GM13977 (cell line): ENCODE data around the gene VWA3B.
A peak's percentile ranks its signal among the peaks of the same experiment; 100 is the strongest.

Experiments used
- DNase-seq: peaks from one replicate; pipeline ENCODE4 v3.0.0; 2012; ENCODE audit warnings: low spot score
- in situ Hi-C: fragments of 300-500 bp; cut with MboI; formaldehyde crosslinking; loops from one replicate; pipeline ENCODE4 v1.12.0; 2022; ENCODE audit warnings: low sequenced_read_pairs, low pct_unique_long_range_greater_than_20kb, mixed read lengths, inconsistent platforms; ENCODE audit not compliant: unreplicated experiment
- TF ChIP-seq, protein P1 (sequence below): IDR thresholded peaks from 2 replicates; pipeline ENCODE4 v1.5.1; 2012; ENCODE audit warnings: mild to moderate bottlenecking, control low read depth; ENCODE audit not compliant: insufficient read depth; ENCODE audit errors: extremely low read depth, missing control alignments

Gene VWA3B

DNA sequence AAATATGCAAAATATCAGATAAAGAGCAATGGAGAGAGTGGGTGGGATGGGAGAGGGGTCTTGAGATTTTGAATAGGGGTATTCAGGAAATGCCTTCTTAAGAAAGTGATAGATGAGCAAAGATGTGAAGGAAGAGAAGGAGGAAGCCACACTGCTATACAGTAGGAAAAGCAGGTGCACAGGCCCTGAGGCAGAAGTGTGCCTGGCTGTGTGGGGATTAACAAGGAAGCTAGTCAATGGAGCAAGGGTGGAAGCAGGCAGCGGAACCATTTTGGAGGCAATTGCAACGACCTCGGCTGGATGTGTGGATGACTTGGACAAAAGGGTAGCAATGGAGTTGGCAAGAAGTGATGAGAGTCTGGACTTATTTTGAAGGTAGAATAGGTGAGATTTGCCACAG lies 248.3 kb downstream of the VWA3B start:
- in situ Hi-C loops: no loop called here
- TF ChIP-seq, protein P1, sequence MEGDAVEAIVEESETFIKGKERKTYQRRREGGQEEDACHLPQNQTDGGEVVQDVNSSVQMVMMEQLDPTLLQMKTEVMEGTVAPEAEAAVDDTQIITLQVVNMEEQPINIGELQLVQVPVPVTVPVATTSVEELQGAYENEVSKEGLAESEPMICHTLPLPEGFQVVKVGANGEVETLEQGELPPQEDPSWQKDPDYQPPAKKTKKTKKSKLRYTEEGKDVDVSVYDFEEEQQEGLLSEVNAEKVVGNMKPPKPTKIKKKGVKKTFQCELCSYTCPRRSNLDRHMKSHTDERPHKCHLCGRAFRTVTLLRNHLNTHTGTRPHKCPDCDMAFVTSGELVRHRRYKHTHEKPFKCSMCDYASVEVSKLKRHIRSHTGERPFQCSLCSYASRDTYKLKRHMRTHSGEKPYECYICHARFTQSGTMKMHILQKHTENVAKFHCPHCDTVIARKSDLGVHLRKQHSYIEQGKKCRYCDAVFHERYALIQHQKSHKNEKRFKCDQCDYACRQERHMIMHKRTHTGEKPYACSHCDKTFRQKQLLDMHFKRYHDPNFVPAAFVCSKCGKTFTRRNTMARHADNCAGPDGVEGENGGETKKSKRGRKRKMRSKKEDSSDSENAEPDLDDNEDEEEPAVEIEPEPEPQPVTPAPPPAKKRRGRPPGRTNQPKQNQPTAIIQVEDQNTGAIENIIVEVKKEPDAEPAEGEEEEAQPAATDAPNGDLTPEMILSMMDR: no peak
- no peak for DNase-seq

DNA sequence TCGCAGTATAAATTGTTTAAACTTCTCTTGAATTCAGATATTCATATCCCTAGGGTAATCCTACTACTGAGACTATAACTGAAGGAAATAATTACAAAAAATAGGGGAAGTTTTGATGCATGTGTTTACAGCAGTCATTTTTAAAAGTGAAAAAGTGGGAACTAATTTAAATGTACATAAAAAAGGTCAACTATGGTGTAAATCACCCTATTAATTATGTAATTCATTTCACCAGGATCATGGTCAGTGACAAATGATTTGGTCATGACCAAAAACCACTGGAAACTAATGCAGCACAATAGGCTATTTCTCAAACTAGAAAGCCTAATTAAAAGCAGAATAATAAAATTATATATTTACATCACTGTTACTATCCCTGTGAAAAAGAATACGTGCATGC lies 254.3 kb downstream of the VWA3B start:
- TF ChIP-seq, protein P1: no peak
- in situ Hi-C loops: no loop called here
- DNase-seq: no peak

DNA sequence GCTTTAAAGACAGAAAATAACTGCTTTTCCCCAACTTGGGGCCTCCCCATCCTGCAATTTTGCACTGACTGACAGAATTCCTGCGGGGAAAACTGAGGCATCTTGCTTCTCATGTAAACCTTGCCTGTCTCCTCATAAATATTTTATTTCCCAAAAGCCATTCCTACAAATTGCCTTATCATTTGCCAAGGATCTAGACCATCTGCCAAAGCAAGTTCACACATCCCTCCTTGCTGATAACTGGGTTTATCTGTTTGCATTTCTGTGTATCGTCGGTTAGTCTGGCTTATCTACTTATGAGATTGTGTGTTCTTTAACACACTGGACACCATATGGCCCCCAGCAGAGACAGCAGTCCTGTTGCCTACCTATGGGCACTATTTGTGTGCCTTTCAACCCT lies 256.3 kb downstream of the VWA3B start:
- TF ChIP-seq, protein P1: no peak
- DNase-seq: no peak
- in situ Hi-C loops: no loop called here

DNA sequence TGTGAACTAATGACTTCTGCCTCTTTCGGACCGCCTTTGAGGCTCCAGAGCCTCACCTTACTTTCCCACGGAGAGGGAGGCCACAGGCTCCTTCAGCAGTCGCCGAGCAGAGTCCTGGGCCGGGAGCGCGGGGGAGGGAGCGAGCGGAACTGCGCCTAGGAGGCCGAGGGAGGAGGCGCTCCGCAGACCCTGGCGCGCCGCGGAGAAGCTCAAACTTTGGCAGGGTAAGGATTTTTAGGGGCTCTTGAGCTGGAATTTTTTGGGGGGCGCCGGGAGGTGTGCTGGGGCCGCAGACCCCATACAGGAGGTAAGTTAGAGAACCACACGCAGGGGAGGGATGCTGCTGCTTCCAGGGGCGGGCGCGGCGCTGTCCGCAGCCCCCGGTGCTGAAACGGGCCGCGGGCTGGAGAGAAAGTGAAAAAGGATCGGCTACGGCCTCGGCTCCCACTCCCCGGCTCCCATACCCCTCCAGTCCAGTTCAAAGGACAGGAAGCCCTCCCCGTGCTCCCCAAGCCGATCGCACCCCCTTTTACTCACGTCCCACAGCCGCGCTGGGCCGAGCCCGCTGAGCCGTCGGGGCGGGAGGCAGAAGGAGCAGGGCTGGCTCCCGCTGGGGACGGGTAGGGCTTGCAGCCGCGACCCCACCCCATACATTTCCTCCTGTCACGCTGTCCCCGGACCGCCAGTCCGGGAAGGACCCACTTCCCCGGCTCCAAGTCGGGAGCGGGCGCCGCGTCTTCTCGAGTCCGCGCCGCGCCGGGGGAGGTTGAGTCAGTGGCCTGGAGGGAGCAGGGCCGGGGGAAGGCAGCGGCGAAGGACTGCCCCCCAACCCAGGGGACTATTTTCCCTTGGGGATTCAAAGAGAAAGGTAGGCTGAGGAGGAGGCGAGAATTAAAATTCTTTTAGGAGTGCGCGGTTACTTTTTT lies 259.6 kb downstream of the VWA3B start, which contains the start of gene CNGA3:
TSS of gene CNGA3 (plus strand) at position 146 of the 926 bp plus-strand sequence. CDS start 23,520 bp downstream, outside the sequence.
- in situ Hi-C loops: no loop called here
- peak; percentile 43 for DNase-seq
- TF ChIP-seq, protein P1: no peak

DNA sequence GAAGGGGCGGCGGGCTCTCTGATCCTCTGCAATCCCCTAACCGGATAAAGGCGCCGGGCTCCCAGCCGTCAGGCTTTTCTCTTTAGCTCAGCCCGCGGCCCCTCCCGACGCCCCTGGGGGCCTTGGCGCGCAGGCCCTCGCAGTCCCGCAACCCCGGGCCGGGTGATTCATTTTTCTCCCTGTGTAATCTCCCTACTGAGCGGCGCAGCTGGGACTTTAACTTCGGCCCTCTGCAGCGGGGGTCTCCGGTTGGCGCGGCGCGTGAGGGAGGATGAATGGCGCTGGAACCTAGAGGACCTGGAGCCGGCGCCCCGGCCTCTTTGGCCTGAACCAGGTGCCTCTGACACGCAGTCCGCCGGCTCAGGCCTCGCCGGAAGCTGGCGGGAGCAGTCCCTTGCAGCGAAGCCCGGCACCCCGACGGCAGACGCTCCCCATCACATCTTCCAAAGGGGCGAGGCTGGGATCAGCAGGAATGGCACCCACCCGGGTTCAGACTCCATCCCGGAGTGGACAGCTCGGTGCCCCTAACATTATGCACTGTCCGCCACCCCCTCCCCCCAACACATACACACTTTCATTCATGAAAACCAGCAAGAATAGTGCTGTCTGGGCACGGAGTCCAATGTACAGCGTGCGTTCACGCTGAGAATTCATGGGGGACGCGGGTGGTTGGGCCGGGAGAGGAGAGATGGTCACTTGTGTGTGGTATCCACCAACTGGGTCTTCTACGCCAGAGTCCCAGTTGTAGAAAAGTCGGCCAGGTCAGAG lies 260.5 kb downstream of the VWA3B start:
- DNase-seq: no peak
- in situ Hi-C loops: no loop called here
- TF ChIP-seq, protein P1: no peak

DNA sequence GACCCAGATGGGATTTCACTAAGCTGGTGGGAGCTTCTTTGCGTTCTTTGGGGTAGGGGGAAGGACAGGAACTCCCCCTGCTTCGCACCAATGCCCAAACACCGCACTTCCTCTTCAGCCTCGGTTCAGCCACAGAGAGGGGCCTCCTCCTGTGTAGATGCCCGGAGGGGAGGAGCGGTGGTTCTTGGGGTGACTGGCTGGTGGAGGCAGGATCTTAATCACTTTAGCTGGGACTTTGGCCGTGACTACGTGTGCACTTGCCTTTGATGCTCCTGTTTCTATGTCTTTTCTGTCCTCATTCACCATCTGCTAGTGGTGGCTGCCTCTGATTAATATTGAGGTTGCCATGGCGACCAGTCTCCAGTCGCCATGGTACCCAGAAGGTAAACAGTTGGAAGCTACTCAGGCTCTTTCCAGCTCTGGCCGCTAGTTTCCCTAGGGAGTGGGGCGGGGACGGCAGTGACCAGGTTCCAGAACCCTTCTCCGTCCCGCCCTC lies 261.1 kb downstream of the VWA3B start:
- TF ChIP-seq, protein P1: no peak
- in situ Hi-C loops: no loop called here
- peak; percentile 23 for DNase-seq
